ENCODE results near the gene RABGAP1L.

Gene RABGAP1L

DNA sequence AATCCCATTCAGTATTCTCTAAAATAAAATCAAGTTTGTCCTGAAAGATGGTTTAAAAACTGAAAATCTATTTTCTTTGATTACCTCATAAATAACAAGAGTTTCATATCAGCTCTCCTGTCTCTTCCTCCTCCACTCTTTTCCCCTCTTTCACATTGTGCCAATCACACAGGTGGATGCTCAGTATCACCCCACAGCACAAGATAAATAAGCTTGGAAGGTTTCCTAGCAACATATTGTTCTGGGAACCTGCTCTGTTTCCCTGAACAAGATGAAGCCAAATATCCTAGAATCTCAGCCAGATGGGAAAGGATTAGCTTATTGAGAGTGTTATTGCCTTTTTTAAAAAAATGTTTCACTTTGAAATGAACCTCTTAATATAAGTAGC is 794.7 kb downstream of the RABGAP1L start:
- no peak for DNase-seq

DNA sequence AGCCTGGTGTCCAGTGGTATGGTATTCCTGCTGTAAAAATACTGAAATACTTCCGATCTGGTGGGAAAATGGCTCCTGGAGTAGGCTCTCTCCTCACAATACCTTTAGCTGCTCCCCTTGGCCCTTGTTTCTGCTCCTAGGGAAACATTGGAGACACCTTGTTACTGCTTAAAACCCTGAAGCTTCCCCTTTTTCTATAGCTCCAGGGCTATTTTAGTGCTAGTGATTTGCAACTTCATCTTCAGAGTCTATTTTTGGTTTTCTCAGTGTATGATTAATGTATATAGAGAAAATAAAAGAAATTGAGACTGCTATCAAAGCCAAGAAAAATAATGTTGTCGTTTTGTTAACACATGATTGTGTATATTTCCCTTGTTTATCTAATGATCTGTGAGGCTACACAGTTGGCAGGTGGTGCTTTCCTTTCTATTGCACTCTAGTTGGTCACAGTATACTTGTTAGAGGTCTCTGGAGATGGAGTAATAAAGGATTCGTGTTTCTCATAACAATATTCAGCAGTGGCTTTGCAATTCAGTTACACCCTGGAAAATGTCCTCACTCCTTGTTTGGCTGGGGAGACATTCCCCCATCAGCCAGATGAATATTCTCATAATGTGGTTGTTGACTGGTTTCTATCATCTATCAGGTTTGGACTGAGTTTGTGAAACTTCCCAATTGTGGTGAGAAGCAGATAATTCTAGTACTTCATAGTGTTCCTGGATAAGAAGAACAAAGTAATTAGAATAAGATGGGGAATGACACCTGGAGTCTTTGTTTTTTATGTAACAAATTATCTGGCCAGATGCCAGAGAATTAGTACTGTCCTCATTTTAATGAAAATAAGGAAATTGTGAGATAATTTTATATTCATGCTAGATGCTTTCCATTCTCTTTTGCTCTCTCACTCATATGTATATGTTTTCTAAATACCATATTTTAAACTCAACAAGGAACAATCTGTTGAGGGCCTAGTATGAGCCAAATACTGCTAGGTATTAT is 795.6 kb downstream of the RABGAP1L start:
- no peak for DNase-seq

- DNase-seq = no peak
Measured at GRCh38 chr1:174956086-174956485, 796.8 kb downstream of the RABGAP1L start.

DNA sequence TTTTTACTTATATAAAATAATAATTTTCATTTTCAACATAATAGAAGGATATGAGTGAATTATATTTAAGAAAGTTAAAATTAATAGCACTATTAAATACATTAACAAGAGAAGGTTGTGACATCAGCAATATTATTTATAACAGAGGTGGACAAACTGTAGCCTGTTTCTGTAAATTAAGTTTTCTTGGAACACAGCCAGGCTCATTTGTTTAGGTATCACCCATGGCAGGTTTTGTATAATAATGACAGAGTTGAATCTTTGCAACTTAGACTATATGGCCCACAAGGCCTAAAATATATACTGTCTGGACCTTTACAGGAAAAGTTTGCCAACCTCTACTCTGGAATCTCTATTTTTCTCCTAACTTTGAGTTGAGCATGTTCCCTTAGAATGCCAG is 797.7 kb downstream of the RABGAP1L start:
- no peak for DNase-seq

GRCh38 chr1:174957829-174958228 is 798.5 kb downstream of the RABGAP1L start:
- no peak for DNase-seq

DNA sequence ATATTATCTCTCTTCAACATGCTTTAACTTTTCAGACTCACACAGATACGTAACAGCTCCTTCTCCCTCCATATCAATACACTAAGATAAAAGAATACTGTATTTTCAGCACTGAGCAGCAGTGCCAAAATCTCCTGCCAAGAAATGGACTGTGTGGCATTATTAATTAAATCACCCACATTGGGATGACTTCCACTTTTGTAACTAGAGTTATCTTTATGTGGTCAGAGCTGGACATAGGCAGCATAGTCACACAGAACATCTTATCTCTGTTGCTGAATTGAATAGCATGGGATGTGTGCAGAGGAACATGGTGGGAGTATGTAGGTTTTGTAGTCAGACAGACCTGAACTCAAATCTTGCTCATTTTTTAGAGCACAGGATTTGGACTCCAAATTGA is 799.1 kb downstream of the RABGAP1L start:
- DNase-seq = no peak

- DNase-seq = no peak
Measured at GRCh38 chr1:174960362-174960761, 801.0 kb downstream of the RABGAP1L start.

DNA sequence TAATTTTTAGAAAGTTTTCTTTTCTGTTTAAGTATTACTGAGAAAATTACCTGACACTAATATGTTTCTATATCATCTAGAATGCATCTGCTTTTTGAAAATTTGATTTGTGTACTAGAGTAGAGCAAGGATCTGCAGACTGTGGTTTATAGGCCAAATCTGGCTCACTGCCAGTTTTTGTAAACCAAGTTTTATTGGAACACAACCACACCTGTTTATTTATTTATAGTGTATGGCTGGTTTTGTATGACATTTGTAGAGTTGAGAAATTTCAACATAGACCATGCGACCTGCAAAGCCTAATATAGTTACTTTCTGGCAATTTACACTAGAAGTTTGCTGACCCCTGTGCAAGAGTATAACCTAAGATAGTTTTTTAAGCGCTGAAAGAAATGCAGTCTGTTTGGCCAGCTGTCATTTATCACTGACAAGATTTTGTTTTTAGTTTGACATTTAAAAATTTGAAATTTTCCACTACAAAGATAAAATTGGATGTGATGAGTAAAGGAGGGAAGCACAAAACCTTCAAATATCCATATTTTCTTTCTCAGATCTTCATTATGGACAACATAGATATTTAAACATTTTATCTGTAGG is 804.3 kb downstream of the RABGAP1L start:
- no peak for DNase-seq

- DNase-seq = no peak
Measured at GRCh38 chr1:174964261-174964971, 805.1 kb downstream of the RABGAP1L start.

GRCh38 chr1:174964972-174965361 is 805.6 kb downstream of the RABGAP1L start:
- DNase-seq = no peak

- no peak for DNase-seq
Measured at GRCh38 chr1:174965362-174966007, 806.2 kb downstream of the RABGAP1L start.

DNA sequence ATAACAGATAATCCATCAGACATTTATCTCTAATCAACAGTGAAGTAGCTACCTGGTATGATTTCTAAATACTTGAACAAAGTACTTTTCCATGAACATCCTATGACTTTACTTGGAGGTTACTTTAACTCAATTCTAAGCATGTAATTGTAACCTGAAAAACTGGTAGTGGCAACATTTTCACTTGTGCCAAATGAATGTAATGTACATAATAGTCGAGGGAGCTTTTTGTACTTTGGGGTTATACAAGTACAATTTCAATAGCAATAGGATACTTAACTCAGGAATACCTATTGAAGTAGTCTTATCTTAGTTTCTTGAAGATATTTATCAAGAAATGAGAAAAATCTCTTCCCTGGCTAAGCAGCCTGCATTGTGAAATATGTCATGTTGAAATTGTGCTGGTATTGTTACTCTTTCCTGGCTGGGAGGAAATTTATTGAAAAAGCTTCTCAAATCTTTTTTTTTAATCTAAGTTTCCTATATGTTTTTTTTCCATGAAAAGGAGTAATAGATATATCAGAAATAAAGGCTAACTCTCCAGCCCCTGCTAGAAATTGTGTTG is 806.8 kb downstream of the RABGAP1L start:
- no peak for DNase-seq

DNA sequence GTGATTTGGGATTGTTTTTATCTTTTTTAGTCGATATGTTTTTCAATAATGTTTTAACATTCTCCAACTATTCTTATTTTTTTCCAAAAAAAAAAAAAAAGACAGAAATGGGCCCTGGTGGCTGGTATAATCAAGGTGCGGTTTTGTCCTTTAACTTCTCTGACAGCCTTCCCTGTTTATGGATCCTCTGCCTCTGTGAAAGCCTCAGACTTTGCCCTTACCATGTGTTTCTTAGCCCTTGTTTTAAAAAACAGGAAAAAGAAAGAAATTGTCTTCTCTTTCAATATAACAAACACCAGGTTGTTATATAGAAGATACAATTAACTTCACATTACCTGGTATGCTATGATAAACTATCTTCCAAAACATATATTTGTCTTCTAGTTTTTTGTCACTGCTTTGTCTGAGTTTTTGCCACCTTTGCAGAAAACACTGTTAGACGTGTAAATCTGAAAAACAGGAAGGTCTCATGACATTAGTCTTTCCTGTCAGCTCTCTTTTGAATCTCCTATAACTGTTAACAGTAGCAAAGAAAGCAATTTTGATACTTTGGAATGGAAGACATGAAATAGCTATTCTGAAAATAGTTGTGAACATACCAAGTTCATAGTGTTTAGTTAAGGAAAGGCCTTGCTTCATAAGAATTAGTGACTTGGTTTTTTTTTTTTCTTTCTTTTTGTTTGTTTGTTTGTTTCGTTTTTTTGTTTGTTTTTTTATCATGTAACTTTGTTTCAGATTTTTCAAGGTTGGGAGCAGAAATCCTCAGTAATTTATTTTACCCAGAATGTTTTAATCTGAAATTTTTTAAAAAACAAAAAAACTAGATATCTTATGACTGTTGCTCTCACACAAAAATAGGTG is 808.8 kb downstream of the RABGAP1L start:
- no peak for DNase-seq

GRCh38 chr1:174968750-174969244 is 809.5 kb downstream of the RABGAP1L start:
- DNase-seq = peak; percentile 8

DNA sequence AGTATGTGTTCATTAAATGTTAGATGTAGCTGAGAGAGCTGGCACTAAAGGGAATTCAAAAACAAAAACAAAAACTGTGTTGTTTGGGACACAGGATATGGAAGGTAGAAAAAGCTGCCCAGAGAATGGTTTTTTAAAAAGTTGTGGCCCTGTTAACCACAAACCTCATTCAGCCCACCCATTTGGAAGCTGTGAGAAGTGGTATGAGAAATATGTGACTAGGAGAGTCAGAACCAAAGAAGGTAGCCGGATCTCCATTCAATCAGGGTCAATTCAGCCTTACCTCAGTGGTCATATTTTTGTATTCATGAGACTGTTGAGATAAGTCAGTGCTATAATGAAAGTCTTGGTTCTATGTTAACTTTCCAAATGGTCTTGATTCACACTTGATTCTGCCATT is 810.7 kb downstream of the RABGAP1L start:
- DNase-seq = no peak

DNA sequence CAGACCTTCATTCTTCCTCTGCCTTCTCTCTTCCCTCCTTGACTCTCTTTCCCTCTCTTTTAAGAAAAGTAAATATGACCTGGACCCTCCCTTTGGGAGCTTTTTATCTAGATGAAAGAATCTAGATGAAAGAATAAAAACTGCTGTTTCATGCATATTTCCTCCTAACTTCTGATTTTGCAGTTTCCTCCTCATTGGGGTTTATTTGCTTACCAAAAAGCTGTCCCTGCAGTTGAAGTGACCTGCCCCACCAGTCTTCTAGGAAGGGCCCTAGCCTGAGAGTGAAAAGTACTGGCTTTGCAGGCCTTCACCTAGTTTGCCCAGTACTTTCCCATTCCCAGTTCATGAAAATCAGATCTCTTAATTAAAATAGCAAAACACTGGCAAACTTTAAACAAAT is 812.1 kb downstream of the RABGAP1L start:
- DNase-seq = no peak

GRCh38 chr1:174971902-174972301 is 812.6 kb downstream of the RABGAP1L start:
- DNase-seq = no peak

DNA sequence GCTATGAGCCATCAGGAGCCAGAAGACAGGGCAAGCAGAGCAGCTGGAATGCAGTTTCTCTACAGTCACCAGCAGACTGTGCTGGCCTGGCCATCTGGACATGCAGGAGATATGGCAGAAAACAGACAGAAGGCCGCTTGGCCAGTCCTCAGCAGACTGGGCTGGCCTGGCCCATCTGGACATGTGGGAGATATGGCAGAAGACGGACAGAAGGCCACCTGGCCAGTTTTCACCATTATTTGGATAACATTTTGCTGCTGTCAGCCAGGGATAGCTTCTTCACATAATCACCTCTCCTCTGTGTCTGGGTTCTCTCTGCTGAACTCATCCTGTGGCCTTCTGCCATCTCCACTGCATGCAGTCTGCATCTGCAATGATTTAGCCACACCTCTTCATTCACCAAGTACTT is 815.4 kb downstream of the RABGAP1L start:
- DNase-seq = no peak

DNA sequence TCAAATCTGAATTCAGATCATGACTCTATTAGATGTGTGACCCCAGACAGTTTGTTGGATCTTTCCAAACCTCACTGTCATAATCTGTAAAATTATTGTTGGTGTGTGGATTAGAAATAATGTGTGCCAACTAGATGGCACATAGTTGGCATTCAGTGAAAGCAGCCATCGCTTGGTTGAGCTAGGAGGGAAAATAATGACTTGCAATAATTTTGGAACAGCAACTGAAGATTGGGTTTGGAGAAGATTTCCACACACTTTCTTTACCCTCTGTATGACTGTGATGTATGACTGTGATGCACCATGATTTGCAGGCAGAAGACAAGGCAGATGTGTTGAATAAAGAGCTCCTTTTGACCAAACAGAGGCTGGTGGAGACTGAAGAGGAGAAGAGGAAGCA is 816.4 kb downstream of the RABGAP1L start:
- DNase-seq = no peak

- no peak for DNase-seq
Measured at GRCh38 chr1:174976436-174977108, 817.3 kb downstream of the RABGAP1L start.

Measured in stimulated activated CD4-positive, alpha-beta T cell treated with anti-CD3 and anti-CD28 coated beads, Interleukin-15, amount 100 ng/mL, for 24 hours (primary cell).